Smooth muscle cell of the brain vasculature (primary cell): Measurements from ENCODE around the gene GPBAR1.
"Not testable (repeated sequence)": the region's sequence is repeated elsewhere in the genome, so short reads cannot be mapped to it uniquely, and the experiment has no call there.

Source experiments
- DNase-seq: peaks from one replicate; pipeline ENCODE4 v3.0.0-alpha.2; 2012; ENCODE audit warnings: low read depth, low spot score

GPBAR1 gene

DNA sequence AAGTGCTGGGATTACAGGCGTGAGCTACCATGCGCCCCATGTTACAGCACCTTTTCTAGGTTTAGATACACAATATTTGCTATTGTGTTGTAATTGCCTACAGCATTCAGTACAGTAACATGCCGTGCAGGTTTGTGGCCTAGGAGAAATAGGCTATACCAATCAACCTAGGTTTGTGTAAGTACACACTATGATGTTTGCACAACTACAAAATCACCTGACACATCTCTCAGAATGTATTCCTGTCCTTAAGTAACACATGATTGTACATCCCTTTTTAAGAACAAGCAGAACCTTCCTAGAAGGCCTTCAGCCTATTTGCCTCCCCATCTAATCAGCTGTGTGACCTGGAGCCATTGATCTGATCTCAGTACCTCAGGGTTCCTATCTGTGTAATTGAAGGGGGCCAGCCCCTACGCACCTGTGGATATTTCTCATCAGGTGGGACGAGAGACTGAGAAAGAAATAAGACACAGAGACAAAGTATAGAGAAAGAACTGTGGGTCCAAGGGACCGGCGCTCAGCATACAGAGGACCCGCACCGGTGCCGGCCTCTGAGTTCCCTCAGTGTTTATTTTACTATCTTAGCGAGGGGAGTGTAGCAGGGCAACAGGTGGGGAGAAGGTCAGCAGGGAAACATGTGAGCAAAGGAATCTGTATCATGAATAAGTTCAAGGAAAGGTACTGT lies 50.2 kb downstream of the GPBAR1 start:
- DNase-seq, result no peak

DNA sequence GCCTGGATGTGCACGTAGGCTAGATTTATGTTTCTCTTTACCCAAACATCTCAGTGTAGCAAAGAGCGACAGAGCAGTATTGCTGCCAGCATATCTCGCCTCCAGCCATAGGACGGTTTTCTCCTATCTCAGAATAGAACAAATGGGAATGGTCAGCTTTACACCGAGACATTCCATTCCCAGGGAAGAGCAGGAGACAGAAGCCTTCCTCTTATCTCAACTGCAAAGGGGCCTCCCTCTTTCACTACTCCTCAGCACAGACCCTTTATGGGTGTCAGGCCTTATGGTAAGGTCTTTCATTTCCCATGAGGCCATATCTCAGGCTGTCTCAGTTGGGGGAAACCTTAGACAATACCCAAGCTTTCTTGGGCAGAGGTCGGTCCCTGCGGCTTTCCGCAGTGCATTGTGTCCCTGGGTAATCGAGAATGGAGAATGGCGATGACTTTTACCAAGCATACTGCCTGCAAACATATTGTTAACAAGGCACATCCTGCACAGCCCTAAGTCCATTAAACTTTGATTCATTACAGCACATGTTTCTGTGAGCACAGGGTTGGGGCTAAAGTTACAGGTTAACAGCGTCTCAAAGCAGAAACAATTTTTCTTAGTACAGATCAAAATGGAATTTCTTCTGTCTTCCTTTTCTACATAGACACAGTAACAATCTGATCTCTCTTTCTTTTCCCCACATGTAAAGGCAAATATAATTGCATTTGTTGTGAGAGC lies 50.9 kb downstream of the GPBAR1 start:
- DNase-seq, result not testable (repeated sequence)

DNA sequence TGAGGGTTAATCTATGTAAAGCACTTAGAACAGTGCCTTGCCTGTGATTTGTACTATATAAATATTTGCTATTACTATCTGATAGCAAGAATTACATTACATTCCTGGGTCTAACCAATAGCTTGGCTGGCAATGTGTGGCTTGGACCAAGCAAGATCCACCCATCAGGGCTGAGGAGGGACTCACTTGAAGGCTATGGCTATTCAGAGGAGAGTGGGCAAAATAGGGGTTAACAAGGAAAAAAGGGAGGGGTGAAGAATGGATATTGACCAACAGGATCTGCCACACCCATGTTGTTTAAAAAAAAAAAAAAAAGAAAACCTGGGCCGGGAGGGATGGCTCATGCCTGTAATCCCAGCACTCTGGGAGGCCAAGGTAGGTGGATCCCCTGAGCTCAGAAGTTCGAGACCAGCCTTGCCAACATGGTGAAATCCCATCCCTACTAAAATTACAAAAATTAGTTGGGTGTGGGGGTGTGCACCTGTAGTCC lies 51.5 kb downstream of the GPBAR1 start:
- no peak for DNase-seq

DNA sequence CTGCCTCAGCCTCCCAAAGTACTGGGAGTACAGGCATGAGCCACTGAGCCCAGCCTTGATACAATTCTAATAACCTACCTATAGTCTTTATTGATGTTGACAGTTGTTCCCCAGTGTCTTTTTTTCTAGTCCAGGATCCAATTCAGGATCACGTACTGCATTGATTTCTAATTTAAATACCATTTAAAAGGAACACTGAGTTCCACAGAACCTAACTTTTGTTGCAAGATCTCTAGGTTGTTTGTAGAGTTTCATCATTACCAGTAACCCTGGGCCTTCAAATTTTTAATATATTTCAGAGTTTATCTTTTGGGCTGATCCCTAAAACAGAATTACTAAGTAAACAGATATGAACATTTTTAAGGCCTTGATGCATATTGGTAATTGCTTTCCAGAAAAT lies 52.5 kb downstream of the GPBAR1 start:
- DNase-seq, result no peak
